Thymus (tissue), 11 donors: Measurements from ENCODE around the gene EXO1. TPM values are rescaled to one million over a fixed set of nuclear protein-coding genes. Genes with fewer than 3 reads are reported as not detected.

Source experiments
- DNase-seq, 9 donors: peaks; one replicate each; pipeline ENCODE4 v3.0.0-alpha.2; 2013; ENCODE audit warnings: low spot score in 9 of 9, low read depth in 6 of 9, missing footprints in 1 of 9
- H3K27ac ChIP-seq, 2 donors: one replicate each; pipeline ENCODE4 v1.5.1; 2013; ENCODE audit warnings: control low read depth in 1 of 2, low read depth in 1 of 2, low read length in 1 of 2, mild to moderate bottlenecking in 1 of 2, moderate library complexity in 1 of 2
- H3K27me3 ChIP-seq, 2 donors: one replicate each; pipeline ENCODE4 v1.5.1; 2013; ENCODE audit warnings: low read length in 1 of 2; ENCODE audit not compliant: control insufficient read depth in 2 of 2, insufficient read depth in 1 of 2
- H3K36me3 ChIP-seq, 2 donors: one replicate each; pipeline ENCODE4 v1.5.1; 2013; ENCODE audit warnings: low read length in 1 of 2, mild to moderate bottlenecking in 1 of 2, moderate library complexity in 1 of 2; ENCODE audit not compliant: control insufficient read depth in 2 of 2, insufficient read depth in 2 of 2
- H3K4me1 ChIP-seq, 2 donors: one replicate each; pipeline ENCODE4 v1.5.1; 2013; ENCODE audit warnings: low read length in 2 of 2; ENCODE audit not compliant: control insufficient read depth in 2 of 2, insufficient read depth in 2 of 2
- H3K4me3 ChIP-seq, 2 donors: one replicate each; pipeline ENCODE4 v1.5.1; 2013; ENCODE audit warnings: low read length in 2 of 2, control low read depth in 1 of 2, mild to moderate bottlenecking in 1 of 2
- H3K9me3 ChIP-seq, 2 donors: one replicate each; pipeline ENCODE4 v1.5.1; 2013; ENCODE audit warnings: low read length in 1 of 2, mild to moderate bottlenecking in 1 of 2; ENCODE audit not compliant: control insufficient read depth in 2 of 2, insufficient read depth in 1 of 2
- WGBS: extraction: QIAGEN DNeasy Blood & Tissue Kit; methylation state at CpG from one replicate; pipeline ENCODE4 v1.1.7; 2013; 5-methylcytosine and 5-hydroxymethylcytosine counted together
- polyA plus RNA-seq: library from polyadenylated mRNA; stranded (reverse); fragments of 200-250 nt; gene quantifications from one replicate; pipeline ENCODE4 v1.2.3, GENCODE V29; 2013
- total RNA-seq: library from RNA; stranded (reverse); fragments of 120-200 nt; gene quantifications from one replicate; pipeline ENCODE4 v1.2.4, GENCODE V29; 2013
- donor health status: healthy.

EXO1 gene
- total and polyA plus RNA-seq, 2 donors: 0.52 to 19.6 TPM

DNA sequence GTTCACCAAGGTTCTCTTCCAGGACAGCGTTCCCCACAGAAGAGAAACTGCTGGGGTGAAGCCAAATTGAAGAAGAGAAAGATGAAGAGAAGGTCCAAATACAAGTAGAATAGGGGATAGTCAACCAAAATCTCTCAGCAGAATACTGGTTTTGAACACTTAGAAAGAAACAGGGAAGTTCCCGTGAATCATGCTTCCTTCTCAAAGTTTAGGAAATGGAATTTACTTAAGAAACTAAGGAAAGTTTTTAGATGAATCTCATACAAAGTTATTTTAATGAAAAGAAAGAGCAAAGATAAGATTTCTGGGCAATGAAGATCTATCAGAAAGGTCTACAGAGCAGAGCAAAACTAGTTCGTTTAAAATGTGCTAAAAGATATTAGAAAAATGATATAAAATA is 43.3 kb downstream of the EXO1 start:
- Histone ChIP-seq H3K4me3 (no peak overlapping the region), H3K4me1 (no peaks in the 10 kb centered on the region), H3K27me3 (no peaks in the 10 kb centered on the region), H3K36me3 (peaks cover 4 to 21% of the 10 kb centered on the region in 2 donors), H3K27ac (no peak overlapping the region), H3K9me3 (no peaks in the 10 kb centered on the region)
- WGBS: 98% methylated on average over 3 of the region's 3 CpGs
- no peak for DNase-seq

DNA sequence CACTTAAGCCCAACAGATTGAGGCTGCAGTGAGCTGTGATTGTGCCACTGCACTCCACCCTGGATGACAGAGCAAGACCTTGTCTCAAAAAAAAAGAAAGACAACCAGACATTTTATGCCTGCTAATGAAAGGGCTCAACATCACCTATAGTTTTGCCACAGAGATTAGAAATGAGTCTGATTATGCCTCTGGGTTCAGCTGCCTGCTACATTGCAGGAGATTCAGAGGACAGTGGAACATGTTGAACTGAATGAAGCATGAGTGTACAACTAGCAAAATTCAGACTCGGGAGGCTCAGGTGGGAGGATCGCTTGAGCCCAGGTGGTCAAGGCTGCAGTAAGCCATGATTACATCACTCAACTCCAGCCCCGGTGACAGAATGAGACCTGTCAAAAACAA is 46.0 kb downstream of the EXO1 start:
- Histone ChIP-seq H3K9me3 (no peaks in the 10 kb centered on the region), H3K4me3 (no peak overlapping the region), H3K27ac (no peak overlapping the region), H3K4me1 (no peaks in the 10 kb centered on the region), H3K27me3 (no peaks in the 10 kb centered on the region), H3K36me3 (peaks cover 3 to 8% of the 10 kb centered on the region in 2 donors)
- no peak for DNase-seq
- 78% methylated on average over 3 of the region's 3 CpGs for WGBS

DNA sequence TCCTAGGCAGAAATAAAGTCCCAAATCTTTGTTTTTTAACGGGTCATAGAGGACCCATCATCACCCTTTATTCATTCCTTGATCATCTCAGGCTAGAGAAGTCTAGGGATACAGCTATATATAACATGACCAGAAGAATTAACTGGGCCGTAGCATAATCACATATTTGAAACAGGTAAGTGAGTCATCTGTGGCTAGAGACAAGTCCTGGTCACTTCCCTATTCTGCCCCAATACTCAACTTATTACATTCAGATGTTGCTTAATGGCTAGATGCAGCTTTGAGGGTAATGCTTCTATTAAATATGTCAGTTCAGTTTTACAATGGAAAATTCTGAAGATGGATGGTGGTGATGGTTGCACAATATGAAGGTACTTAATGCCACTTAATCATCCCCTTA is 47.0 kb downstream of the EXO1 start:
- no peaks in the 10 kb centered on the region for H3K4me1 ChIP-seq
- H3K9me3 ChIP-seq: no peaks in the 10 kb centered on the region
- H3K36me3 ChIP-seq: peaks cover 3 to 8% of the 10 kb centered on the region in 2 donors
- no peak overlapping the region for H3K4me3 ChIP-seq
- WGBS: 96% methylated on average over 2 of the region's 2 CpGs
- no peak overlapping the region for H3K27ac ChIP-seq
- no peaks in the 10 kb centered on the region for H3K27me3 ChIP-seq
- no peak for DNase-seq

DNA sequence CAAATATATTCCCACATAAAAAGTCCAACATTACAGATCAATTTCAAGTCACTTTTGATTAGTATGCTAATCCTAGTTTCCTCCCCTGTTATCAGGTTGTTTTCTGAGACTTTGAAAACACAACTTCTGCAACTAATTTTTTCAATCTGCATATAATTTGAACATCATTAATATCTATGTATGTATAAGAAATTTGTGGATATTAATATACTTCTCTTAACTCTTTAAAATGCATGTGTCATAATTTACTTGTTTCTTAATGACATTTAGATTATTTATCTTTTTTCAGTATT is 48.6 kb downstream of the EXO1 start:
- Histone ChIP-seq H3K36me3 (peaks cover 3 to 4% of the 10 kb centered on the region in 2 donors), H3K27me3 (no peaks in the 10 kb centered on the region), H3K4me1 (no peaks in the 10 kb centered on the region), H3K4me3 (no peak overlapping the region), H3K9me3 (no peaks in the 10 kb centered on the region), H3K27ac (no peak overlapping the region)
- DNase-seq: no peak

DNA sequence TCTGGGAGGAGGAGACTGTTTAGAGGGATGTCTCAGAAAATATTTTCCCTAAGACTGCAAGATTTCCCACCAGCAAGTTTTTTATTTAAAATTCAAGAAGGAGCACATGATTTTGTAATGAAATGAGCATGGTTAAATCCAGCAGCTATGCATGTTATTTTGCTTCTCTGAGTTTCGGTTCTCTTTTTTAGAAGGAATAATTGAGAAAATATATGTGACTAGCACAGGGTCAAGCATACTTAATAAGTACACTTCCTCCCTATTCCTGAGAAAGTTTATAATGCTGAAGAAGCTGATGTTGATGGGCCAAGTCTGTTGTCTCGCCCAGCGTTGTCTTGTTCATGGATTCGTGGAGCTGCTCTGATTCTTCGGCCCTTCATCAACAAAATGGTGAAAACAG is 51.2 kb downstream of the EXO1 start:
- DNase-seq: no peak
- no peaks in the 10 kb centered on the region for H3K27me3 ChIP-seq
- WGBS: 96% methylated on average over 5 of the region's 5 CpGs
- no peaks in the 10 kb centered on the region for H3K4me1 ChIP-seq
- no peaks in the 10 kb centered on the region for H3K9me3 ChIP-seq
- H3K27ac ChIP-seq: no peak overlapping the region
- H3K36me3 ChIP-seq: peaks cover 0 to 3% of the 10 kb centered on the region in 2 donors
- no peak overlapping the region for H3K4me3 ChIP-seq

DNA sequence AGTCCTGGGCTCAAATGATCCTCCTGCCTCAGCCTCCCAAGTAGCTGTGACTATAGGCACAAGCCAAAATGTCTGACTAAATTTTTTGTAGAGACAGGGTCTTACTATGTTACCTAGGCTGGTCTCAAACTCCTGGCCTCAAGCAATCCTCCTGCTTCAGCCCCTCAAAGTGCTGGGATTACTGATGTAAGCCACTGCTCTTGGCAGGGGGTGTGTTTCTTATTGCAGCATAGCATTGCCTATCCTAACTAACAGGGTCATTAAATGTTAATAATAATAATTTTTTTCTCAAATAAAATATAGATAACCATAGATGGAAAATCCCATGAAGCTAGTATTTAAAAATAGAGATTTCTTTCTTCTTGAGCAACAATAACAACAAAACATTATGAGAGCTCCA is 52.4 kb downstream of the EXO1 start:
- H3K4me3 ChIP-seq: no peak overlapping the region
- H3K27ac ChIP-seq: no peak overlapping the region
- H3K36me3 ChIP-seq: peaks cover 0 to 3% of the 10 kb centered on the region in 2 donors
- DNase-seq: no peak
- H3K9me3 ChIP-seq: no peaks in the 10 kb centered on the region
- no peaks in the 10 kb centered on the region for H3K4me1 ChIP-seq
- no peaks in the 10 kb centered on the region for H3K27me3 ChIP-seq

DNA sequence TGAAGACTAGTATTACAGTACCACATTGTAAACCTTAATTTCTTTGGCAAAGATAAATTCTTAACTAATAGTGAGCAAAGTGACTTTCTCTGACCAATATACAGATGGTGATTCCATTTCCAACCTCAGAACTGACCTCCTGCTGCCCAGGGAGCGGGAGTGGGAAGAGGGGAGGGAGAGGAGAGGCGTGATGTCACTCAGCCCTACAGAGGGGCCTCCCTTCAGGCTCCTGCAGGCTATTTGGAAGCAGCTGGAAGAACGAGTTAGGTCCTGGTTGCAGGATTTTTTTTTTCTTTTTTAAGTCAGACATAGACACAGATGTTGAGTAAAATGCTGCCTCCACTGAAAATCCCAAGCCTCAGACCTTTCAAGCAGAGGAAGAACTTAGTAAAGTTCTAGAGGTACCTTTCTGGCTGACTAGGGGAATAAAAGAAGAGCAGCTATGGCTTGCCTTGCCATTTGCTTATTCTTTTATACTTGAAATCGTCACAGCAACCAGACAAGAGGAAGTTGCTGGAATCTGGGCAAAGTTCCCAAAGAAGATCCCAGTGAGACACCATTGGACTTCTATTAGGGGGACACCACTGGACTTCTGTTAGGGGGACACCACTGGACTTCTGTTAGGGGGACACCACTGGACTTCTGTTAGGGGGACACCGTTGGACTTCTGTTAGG is 54.5 kb downstream of the EXO1 start:
- Histone ChIP-seq H3K27ac (no peak overlapping the region), H3K9me3 (no peaks in the 10 kb centered on the region), H3K27me3 (no peaks in the 10 kb centered on the region), H3K4me1 (no peaks in the 10 kb centered on the region), H3K36me3 (peaks cover 0 to 3% of the 10 kb centered on the region in 2 donors), H3K4me3 (no peak overlapping the region)
- no peak for DNase-seq
- WGBS: 87% methylated on average over 5 of the region's 5 CpGs

DNA sequence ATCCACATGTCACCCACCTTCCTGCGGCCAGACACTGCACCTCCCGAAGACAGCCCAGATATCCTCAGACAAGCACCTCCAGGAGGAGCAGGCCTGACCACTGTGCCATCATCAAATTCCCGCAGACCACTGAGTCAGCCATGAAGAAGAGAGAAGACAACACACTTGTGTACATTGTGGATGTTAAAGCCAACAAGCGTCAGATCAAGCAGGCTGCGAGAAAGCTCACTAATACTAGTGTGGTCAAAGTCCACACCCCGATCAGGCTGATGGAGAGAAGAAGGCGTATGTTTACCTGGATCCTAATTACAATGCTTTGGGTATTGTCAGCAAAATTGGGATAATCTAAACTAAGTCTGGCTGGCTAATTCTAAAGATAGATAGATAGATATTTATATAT is 68.2 kb downstream of the EXO1 start:
- Histone ChIP-seq H3K4me3 (no peak overlapping the region), H3K9me3 (no peaks in the 10 kb centered on the region), H3K4me1 (no peaks in the 10 kb centered on the region), H3K27ac (no peak overlapping the region), H3K36me3 (no peaks in the 10 kb centered on the region), H3K27me3 (no peaks in the 10 kb centered on the region)
- 94% methylated on average over 7 of the region's 7 CpGs for WGBS
- no peak for DNase-seq

DNA sequence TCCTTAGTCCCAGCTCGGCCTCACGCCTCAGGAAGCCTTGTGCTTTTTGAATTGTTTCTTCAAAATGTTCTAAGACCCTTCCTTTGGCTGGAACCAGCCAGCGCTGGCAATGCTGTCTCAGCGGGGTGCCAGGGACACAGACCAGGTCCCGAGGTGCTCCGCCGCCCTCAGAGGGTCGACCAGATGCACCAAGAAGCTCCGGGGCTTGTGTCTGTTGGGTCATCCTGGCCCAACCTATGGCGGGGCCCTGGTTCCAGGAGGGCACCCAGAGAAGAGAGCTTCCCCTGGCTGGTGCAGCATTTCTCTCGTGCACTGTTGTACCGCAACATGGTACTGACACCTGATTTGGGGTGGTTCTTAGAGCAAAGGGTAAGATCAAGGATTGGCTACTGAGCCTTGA is 69.5 kb downstream of the EXO1 start:
- no peaks in the 10 kb centered on the region for H3K36me3 ChIP-seq
- no peaks in the 10 kb centered on the region for H3K9me3 ChIP-seq
- no peak overlapping the region for H3K4me3 ChIP-seq
- no peaks in the 10 kb centered on the region for H3K4me1 ChIP-seq
- WGBS: 96% methylated on average over 12 of the region's 12 CpGs
- H3K27me3 ChIP-seq: no peaks in the 10 kb centered on the region
- H3K27ac ChIP-seq: no peak overlapping the region
- no peak for DNase-seq

DNA sequence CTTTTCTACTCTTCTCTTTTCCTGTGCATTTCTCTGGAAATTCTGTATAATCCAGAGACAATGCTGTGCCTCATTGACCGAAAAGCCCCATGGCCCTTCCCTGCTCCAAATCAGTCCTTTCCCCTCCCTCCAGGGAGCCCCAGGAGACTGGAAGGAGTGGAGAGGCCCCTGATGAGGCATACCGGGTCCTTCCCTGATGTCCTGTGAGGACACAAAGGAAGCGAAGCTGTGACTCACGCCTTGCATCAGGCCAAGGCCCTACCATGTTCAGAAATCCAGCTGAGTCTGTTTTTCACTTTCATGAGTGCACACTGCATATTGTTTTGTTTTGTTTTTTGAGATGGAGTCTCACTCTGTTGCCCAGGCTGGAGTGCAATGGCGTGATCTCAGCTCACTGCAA is 70.9 kb downstream of the EXO1 start:
- H3K4me3 ChIP-seq: no peak overlapping the region
- no peak overlapping the region for H3K27ac ChIP-seq
- DNase-seq: no peak
- H3K9me3 ChIP-seq: no peaks in the 10 kb centered on the region
- WGBS: 91% methylated on average over 5 of the region's 5 CpGs
- H3K27me3 ChIP-seq: no peaks in the 10 kb centered on the region
- H3K4me1 ChIP-seq: no peaks in the 10 kb centered on the region
- H3K36me3 ChIP-seq: no peaks in the 10 kb centered on the region
